OCI-LY3 (cell line): ENCODE results near the gene CADPS2.

Experiments
- CTCF ChIP-seq: fragments of 200-600, 300-600 bp; sonication (generic); IDR thresholded peaks from 2 replicates; pipeline ENCODE4 v1.5.1; 2014; ENCODE audit warnings: antibody characterized with exemption, low read length, low read depth
- EZH2phosphoT487 ChIP-seq: fragments of 200-600 bp; shearing (Covaris generic); IDR thresholded peaks from 2 replicates; pipeline ENCODE4 v1.6.1; 2018; ENCODE audit warnings: antibody characterized with exemption, mixed run types, low read depth

- no peak for TF ChIP-seq CTCF
- TF ChIP-seq EZH2phosphoT487 = no peak
Observed at GRCh38 chr7:122485856-122486255, 400.4 kb downstream of the CADPS2 start.
